HEK293 (cell line): ENCODE measurements around the gene LIN7A.

Experiments
- CTCF ChIA-PET: fragments of 350-600 bp; formaldehyde crosslinking; extraction: SDS; loops from one replicate; lab custom pipeline; 2021; ENCODE audit warnings: antibody characterized with exemption; lab: Yijun Ruan, JAX
- POLR2A ChIA-PET: fragments of 300-600 bp; formaldehyde crosslinking; extraction: SDS; loops from one replicate; lab custom pipeline; 2020; ENCODE audit warnings: antibody characterized with exemption, inconsistent platforms; lab: Yijun Ruan, JAX
- H3K27ac ChIP-seq: fragments of 200-500 bp; sonication (Bioruptor generic); 2 replicates; pipeline ENCODE4 v1.5.1; 2014; ENCODE audit warnings: low read depth, low read length, control low read depth, inconsistent platforms; ENCODE audit errors: extremely low read depth
- H3K36me3 ChIP-seq, 2 experiments: fragments of 200-500 bp in 1 of 2; sonication (Bioruptor generic) in 1 of 2; 1 replicate in 1 of 2; 2 replicates in 1 of 2; pipeline ENCODE4 v1.5.1; 2014 to 2017; ENCODE audit warnings: inconsistent platforms in 2 of 2, low read length in 2 of 2; ENCODE audit not compliant: control insufficient read depth in 2 of 2, insufficient read depth in 1 of 2
- H3K4me1 ChIP-seq: fragments of 200-500 bp; sonication (Bioruptor generic); 2 replicates; pipeline ENCODE4 v1.5.1; 2014; ENCODE audit warnings: mild to moderate bottlenecking, low read length, inconsistent platforms; ENCODE audit not compliant: control insufficient read depth, insufficient read depth
- H3K4me3 ChIP-seq: 2 replicates; pipeline ENCODE4 v1.5.1; 2011; ENCODE audit warnings: low read depth, mild to moderate bottlenecking, control low read depth, low read length, moderate library complexity
- H3K9me3 ChIP-seq: fragments of 200-500 bp; sonication (Bioruptor generic); 2 replicates; pipeline ENCODE4 v1.5.1; 2014; ENCODE audit warnings: low read depth, low read length, inconsistent platforms; ENCODE audit not compliant: control insufficient read depth, insufficient read depth
- GFI1B ChIP-seq: fragments of 450-650 bp; formaldehyde crosslinking; IDR thresholded peaks from 2 replicates; pipeline ENCODE4 v1.5.1; 2016; ENCODE audit warnings: missing biosample characterization, missing genetic modification characterization
- IKZF3 ChIP-seq: fragments of 450-650 bp; IDR thresholded peaks from 2 replicates; pipeline ENCODE4 v1.5.0; 2018; ENCODE audit warnings: missing biosample characterization, mild to moderate bottlenecking, missing genetic modification characterization, moderate library complexity
- ZNF10 ChIP-seq: fragments of 450-650 bp; formaldehyde crosslinking; IDR thresholded peaks from 2 replicates; pipeline ENCODE4 v1.5.1; 2017; ENCODE audit warnings: missing biosample characterization, missing genetic modification characterization
- ZNF155 ChIP-seq: fragments of 450-650 bp; formaldehyde crosslinking; IDR thresholded peaks from 2 replicates; pipeline ENCODE4 v1.5.1; 2016; ENCODE audit warnings: missing biosample characterization, missing genetic modification characterization
- ZNF169 ChIP-seq: fragments of 450-650 bp; formaldehyde crosslinking; IDR thresholded peaks from 2 replicates; pipeline ENCODE4 v1.5.1; 2016; ENCODE audit warnings: missing biosample characterization, missing genetic modification characterization
- ZNF184 ChIP-seq: fragments of 450-650 bp; IDR thresholded peaks from 2 replicates; pipeline ENCODE4 v1.5.1; 2018; ENCODE audit warnings: missing biosample characterization, mild to moderate bottlenecking, missing genetic modification characterization
- ZNF423 ChIP-seq: fragments of 450-650 bp; formaldehyde crosslinking; IDR thresholded peaks from 2 replicates; pipeline ENCODE4 v1.5.1; 2016; ENCODE audit warnings: missing biosample characterization, missing genetic modification characterization
- ZNF623 ChIP-seq: fragments of 450-650 bp; formaldehyde crosslinking; IDR thresholded peaks from 2 replicates; pipeline ENCODE4 v1.5.1; 2016; ENCODE audit warnings: missing biosample characterization, missing genetic modification characterization
- ZNF791 ChIP-seq: fragments of 450-650 bp; formaldehyde crosslinking; IDR thresholded peaks from 2 replicates; pipeline ENCODE4 v1.5.1; 2016; ENCODE audit warnings: missing biosample characterization, missing genetic modification characterization
- TF ChIP-seq, protein P1 (sequence below): fragments of 450-650 bp; formaldehyde crosslinking; IDR thresholded peaks from 2 replicates; pipeline ENCODE4 v1.5.1; 2016; ENCODE audit warnings: missing biosample characterization, missing genetic modification characterization
- TF ChIP-seq, protein P2 (sequence below): fragments of 450-650 bp; formaldehyde crosslinking; IDR thresholded peaks from 2 replicates; pipeline ENCODE4 v1.5.1; 2016; ENCODE audit warnings: missing biosample characterization, missing genetic modification characterization
- TF ChIP-seq, protein P3 (sequence below): fragments of 450-650 bp; formaldehyde crosslinking; IDR thresholded peaks from 2 replicates; pipeline ENCODE4 v1.5.1; 2017; ENCODE audit warnings: missing biosample characterization, missing genetic modification characterization
- TF ChIP-seq, protein P4 (sequence below): fragments of 450-650 bp; formaldehyde crosslinking; IDR thresholded peaks from 2 replicates; pipeline ENCODE4 v1.5.1; 2016; ENCODE audit warnings: missing biosample characterization, missing genetic modification characterization, borderline replicate concordance
- TF ChIP-seq, protein P5 (sequence below): fragments of 450-650 bp; formaldehyde crosslinking; IDR thresholded peaks from 2 replicates; pipeline ENCODE4; 2016; ENCODE audit warnings: missing biosample characterization, missing genetic modification characterization
- TF ChIP-seq, protein P6 (sequence below): fragments of 450-650 bp; formaldehyde crosslinking; IDR thresholded peaks from 2 replicates; pipeline ENCODE4 v1.5.1; 2016; ENCODE audit warnings: missing biosample characterization, missing genetic modification characterization
- TF ChIP-seq, protein P7 (sequence below): fragments of 450-650 bp; formaldehyde crosslinking; IDR thresholded peaks from 2 replicates; pipeline ENCODE4 v1.5.1; 2016; ENCODE audit warnings: missing biosample characterization, missing genetic modification characterization

LIN7A gene

DNA sequence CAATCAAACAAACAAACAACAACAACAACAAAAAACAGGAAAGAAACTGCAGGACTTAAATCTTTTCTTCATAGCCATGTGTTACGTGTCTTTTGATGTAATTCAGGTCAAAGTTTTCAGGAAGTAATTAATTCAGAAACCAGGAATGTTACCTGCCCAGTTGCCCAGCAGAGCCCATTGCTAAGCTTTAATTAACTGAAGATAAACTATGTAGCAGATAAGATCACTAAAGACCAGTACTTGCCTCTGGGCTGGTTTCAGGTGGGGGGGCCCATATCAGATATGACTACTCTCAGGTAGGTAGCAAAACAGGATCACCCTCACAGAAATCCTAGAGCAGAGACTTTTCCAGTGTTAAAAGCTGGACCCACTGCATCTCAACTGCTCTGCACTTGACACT lies 69.2 kb downstream of the LIN7A start:
- Histone ChIP-seq H3K9me3 (no peaks in the 10 kb centered on the region), H3K27ac (no peak overlapping the region), H3K36me3 (no peaks in the 10 kb centered on the region), H3K4me1 (no peaks in the 10 kb centered on the region), H3K4me3 (no peak overlapping the region)
- no peak for TF ChIP-seq ZNF10 (tag by site-specific recombination)
- TF ChIP-seq, protein P1, sequence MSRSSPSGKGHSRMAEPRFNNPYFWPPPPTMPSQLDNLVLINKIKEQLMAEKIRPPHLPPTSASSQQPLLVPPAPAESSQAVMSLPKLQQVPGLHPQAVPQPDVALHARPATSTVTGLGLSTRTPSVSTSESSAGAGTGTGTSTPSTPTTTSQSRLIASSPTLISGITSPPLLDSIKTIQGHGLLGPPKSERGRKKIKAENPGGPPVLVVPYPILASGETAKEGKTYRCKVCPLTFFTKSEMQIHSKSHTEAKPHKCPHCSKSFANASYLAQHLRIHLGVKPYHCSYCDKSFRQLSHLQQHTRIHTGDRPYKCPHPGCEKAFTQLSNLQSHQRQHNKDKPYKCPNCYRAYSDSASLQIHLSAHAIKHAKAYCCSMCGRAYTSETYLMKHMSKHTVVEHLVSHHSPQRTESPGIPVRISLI, result no peak
- TF ChIP-seq, protein P2, sequence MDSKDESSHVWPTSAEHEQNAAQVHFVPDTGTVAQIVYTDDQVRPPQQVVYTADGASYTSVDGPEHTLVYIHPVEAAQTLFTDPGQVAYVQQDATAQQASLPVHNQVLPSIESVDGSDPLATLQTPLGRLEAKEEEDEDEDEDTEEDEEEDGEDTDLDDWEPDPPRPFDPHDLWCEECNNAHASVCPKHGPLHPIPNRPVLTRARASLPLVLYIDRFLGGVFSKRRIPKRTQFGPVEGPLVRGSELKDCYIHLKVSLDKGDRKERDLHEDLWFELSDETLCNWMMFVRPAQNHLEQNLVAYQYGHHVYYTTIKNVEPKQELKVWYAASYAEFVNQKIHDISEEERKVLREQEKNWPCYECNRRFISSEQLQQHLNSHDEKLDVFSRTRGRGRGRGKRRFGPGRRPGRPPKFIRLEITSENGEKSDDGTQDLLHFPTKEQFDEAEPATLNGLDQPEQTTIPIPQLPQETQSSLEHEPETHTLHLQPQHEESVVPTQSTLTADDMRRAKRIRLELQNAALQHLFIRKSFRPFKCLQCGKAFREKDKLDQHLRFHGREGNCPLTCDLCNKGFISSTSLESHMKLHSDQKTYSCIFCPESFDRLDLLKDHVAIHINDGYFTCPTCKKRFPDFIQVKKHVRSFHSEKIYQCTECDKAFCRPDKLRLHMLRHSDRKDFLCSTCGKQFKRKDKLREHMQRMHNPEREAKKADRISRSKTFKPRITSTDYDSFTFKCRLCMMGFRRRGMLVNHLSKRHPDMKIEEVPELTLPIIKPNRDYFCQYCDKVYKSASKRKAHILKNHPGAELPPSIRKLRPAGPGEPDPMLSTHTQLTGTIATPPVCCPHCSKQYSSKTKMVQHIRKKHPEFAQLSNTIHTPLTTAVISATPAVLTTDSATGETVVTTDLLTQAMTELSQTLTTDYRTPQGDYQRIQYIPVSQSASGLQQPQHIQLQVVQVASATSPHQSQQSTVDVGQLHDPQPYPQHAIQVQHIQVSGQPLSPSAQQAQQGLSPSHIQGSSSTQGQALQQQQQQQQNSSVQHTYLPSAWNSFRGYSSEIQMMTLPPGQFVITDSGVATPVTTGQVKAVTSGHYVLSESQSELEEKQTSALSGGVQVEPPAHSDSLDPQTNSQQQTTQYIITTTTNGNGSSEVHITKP (tag by site-specific recombination), result no peak
- TF ChIP-seq, protein P3, sequence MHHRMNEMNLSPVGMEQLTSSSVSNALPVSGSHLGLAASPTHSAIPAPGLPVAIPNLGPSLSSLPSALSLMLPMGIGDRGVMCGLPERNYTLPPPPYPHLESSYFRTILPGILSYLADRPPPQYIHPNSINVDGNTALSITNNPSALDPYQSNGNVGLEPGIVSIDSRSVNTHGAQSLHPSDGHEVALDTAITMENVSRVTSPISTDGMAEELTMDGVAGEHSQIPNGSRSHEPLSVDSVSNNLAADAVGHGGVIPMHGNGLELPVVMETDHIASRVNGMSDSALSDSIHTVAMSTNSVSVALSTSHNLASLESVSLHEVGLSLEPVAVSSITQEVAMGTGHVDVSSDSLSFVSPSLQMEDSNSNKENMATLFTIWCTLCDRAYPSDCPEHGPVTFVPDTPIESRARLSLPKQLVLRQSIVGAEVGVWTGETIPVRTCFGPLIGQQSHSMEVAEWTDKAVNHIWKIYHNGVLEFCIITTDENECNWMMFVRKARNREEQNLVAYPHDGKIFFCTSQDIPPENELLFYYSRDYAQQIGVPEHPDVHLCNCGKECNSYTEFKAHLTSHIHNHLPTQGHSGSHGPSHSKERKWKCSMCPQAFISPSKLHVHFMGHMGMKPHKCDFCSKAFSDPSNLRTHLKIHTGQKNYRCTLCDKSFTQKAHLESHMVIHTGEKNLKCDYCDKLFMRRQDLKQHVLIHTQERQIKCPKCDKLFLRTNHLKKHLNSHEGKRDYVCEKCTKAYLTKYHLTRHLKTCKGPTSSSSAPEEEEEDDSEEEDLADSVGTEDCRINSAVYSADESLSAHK (tag by site-specific recombination), result no peak
- TF ChIP-seq ZNF623, result no peak
- TF ChIP-seq, protein P4, sequence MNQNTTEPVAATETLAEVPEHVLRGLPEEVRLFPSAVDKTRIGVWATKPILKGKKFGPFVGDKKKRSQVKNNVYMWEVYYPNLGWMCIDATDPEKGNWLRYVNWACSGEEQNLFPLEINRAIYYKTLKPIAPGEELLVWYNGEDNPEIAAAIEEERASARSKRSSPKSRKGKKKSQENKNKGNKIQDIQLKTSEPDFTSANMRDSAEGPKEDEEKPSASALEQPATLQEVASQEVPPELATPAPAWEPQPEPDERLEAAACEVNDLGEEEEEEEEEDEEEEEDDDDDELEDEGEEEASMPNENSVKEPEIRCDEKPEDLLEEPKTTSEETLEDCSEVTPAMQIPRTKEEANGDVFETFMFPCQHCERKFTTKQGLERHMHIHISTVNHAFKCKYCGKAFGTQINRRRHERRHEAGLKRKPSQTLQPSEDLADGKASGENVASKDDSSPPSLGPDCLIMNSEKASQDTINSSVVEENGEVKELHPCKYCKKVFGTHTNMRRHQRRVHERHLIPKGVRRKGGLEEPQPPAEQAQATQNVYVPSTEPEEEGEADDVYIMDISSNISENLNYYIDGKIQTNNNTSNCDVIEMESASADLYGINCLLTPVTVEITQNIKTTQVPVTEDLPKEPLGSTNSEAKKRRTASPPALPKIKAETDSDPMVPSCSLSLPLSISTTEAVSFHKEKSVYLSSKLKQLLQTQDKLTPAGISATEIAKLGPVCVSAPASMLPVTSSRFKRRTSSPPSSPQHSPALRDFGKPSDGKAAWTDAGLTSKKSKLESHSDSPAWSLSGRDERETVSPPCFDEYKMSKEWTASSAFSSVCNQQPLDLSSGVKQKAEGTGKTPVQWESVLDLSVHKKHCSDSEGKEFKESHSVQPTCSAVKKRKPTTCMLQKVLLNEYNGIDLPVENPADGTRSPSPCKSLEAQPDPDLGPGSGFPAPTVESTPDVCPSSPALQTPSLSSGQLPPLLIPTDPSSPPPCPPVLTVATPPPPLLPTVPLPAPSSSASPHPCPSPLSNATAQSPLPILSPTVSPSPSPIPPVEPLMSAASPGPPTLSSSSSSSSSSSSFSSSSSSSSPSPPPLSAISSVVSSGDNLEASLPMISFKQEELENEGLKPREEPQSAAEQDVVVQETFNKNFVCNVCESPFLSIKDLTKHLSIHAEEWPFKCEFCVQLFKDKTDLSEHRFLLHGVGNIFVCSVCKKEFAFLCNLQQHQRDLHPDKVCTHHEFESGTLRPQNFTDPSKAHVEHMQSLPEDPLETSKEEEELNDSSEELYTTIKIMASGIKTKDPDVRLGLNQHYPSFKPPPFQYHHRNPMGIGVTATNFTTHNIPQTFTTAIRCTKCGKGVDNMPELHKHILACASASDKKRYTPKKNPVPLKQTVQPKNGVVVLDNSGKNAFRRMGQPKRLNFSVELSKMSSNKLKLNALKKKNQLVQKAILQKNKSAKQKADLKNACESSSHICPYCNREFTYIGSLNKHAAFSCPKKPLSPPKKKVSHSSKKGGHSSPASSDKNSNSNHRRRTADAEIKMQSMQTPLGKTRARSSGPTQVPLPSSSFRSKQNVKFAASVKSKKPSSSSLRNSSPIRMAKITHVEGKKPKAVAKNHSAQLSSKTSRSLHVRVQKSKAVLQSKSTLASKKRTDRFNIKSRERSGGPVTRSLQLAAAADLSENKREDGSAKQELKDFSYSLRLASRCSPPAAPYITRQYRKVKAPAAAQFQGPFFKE (tag by site-specific recombination), result no peak
- no peak for TF ChIP-seq GFI1B (tag by site-specific recombination)
- no peak for TF ChIP-seq ZNF184 (tag by site-specific recombination)
- no peak for TF ChIP-seq ZNF423 (tag by site-specific recombination)
- TF ChIP-seq IKZF3 (tag by site-specific recombination), result no peak
- no peak for TF ChIP-seq ZNF155 (tag by site-specific recombination)
- TF ChIP-seq, protein P5, sequence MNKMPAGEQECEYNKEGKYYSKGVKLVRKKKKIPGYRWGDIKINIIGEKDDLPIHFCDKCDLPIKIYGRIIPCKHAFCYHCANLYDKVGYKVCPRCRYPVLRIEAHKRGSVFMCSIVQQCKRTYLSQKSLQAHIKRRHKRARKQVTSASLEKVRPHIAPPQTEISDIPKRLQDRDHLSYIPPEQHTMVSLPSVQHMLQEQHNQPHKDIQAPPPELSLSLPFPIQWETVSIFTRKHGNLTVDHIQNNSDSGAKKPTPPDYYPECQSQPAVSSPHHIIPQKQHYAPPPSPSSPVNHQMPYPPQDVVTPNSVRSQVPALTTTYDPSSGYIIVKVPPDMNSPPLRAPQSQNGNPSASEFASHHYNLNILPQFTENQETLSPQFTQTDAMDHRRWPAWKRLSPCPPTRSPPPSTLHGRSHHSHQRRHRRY (tag by site-specific recombination), result no peak
- TF ChIP-seq, protein P6, sequence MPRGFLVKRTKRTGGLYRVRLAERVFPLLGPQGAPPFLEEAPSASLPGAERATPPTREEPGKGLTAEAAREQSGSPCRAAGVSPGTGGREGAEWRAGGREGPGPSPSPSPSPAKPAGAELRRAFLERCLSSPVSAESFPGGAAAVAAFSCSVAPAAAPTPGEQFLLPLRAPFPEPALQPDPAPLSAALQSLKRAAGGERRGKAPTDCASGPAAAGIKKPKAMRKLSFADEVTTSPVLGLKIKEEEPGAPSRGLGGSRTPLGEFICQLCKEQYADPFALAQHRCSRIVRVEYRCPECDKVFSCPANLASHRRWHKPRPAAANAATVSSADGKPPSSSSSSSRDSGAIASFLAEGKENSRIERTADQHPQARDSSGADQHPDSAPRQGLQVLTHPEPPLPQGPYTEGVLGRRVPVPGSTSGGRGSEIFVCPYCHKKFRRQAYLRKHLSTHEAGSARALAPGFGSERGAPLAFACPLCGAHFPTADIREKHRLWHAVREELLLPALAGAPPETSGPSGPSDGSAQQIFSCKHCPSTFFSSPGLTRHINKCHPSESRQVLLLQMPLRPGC (tag by site-specific recombination), result no peak
- no peak for TF ChIP-seq ZNF169
- TF ChIP-seq ZNF791 (tag by site-specific recombination), result no peak
- TF ChIP-seq, protein P7, sequence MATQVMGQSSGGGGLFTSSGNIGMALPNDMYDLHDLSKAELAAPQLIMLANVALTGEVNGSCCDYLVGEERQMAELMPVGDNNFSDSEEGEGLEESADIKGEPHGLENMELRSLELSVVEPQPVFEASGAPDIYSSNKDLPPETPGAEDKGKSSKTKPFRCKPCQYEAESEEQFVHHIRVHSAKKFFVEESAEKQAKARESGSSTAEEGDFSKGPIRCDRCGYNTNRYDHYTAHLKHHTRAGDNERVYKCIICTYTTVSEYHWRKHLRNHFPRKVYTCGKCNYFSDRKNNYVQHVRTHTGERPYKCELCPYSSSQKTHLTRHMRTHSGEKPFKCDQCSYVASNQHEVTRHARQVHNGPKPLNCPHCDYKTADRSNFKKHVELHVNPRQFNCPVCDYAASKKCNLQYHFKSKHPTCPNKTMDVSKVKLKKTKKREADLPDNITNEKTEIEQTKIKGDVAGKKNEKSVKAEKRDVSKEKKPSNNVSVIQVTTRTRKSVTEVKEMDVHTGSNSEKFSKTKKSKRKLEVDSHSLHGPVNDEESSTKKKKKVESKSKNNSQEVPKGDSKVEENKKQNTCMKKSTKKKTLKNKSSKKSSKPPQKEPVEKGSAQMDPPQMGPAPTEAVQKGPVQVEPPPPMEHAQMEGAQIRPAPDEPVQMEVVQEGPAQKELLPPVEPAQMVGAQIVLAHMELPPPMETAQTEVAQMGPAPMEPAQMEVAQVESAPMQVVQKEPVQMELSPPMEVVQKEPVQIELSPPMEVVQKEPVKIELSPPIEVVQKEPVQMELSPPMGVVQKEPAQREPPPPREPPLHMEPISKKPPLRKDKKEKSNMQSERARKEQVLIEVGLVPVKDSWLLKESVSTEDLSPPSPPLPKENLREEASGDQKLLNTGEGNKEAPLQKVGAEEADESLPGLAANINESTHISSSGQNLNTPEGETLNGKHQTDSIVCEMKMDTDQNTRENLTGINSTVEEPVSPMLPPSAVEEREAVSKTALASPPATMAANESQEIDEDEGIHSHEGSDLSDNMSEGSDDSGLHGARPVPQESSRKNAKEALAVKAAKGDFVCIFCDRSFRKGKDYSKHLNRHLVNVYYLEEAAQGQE (tag by site-specific recombination), result no peak
- CTCF ChIA-PET, result no interaction called here
- POLR2A ChIA-PET, result no interaction called here
